H1 (cell line): Measurements from ENCODE around the gene DNAJC2. TPM values are rescaled to one million over a fixed set of nuclear protein-coding genes. Genes with fewer than 3 reads are reported as not detected.

Experiments
- EP300 ChIP-seq, 2 experiments: IDR thresholded peaks; 1 replicate in 1 of 2; 2 replicates in 1 of 2; pipeline ENCODE4 v1.6.1; 2011 to 2012; ENCODE audit warnings: low read depth in 2 of 2, low read length in 2 of 2, mild to moderate bottlenecking in 2 of 2, borderline replicate concordance in 1 of 2, inconsistent platforms in 1 of 2, moderate library complexity in 1 of 2
- EZH2 ChIP-seq: fragments of 200-600 bp; sonication (generic); IDR thresholded peaks from 2 replicates; pipeline ENCODE4 v1.7.1; 2012; ENCODE audit warnings: low read depth, mild to moderate bottlenecking, moderate library complexity, low read length, inconsistent platforms; ENCODE audit not compliant: severe bottlenecking
- NRF1 ChIP-seq: IDR thresholded peaks from 2 replicates; pipeline ENCODE4 v1.6.1; 2011; ENCODE audit warnings: mild to moderate bottlenecking, low read depth, low read length, improper control_type of control experiment
- PHF8 ChIP-seq: fragments of 200-600 bp; sonication (generic); conservative IDR thresholded peaks from 2 replicates; pipeline ENCODE4 v1.7.1; 2012; ENCODE audit warnings: low read depth, mild to moderate bottlenecking, inconsistent platforms, low read length, moderate library complexity
- SAP30 ChIP-seq: fragments of 300-600 bp; sonication (generic); IDR thresholded peaks from 2 replicates; pipeline ENCODE4 v1.7.1; 2012; ENCODE audit warnings: low read length, moderate library complexity, mild to moderate bottlenecking, inconsistent platforms; ENCODE audit not compliant: insufficient read depth, insufficient replicate concordance
- polyA plus RNA-seq, 7 experiments: library from polyadenylated mRNA; depleted of rRNA in 3 of 7; stranded (reverse) in 5 of 7; unstranded in 2 of 7; fragments of >200 nt in 5 of 7; fragments of 200-250 nt in 2 of 7; gene quantifications; 1 replicate in 5 of 7; 2 replicates in 1 of 7; 4 replicates in 1 of 7; pipeline versions ENCODE4 v1.2.1 to v1.2.3, GENCODE V29; 2011 to 2013; ENCODE audit warnings: missing spikeins in 2 of 7, mixed read lengths in 2 of 7
- total RNA-seq: library from RNA; stranded (reverse); fragmentation: NEBNext Ultra II Directional; extraction: Animal tissue kit (Norgen Biotek cat#: 25700); gene quantifications from 2 replicates; pipeline ENCODE4 v1.2.1, GENCODE V29; 2021

The DNAJC2 gene
- total and polyA plus RNA-seq, 2 of the 8 experiments (the other 6 are each of a cell fraction or from before 2014, with no cell fraction given) = 9.8 to 42.2 TPM

- no peak for TF ChIP-seq PHF8
- TF ChIP-seq SAP30 = no peak
- no peak for TF ChIP-seq NRF1
- no peak for TF ChIP-seq EP300 (IDR thresholded peaks at IDR 0.05; ENCODE audit: borderline replicate concordance in 1 of 2, low read depth in 2 of 2, low read length in 2 of 2)
- no peak for TF ChIP-seq EZH2
Measured at GRCh38 chr7:103380395-103381191, 36.0 kb upstream of the DNAJC2 start (continued).
